ENCODE data around the gene PRICKLE1. TPM values are rescaled to one million over a fixed set of nuclear protein-coding genes. Genes with fewer than 3 reads are reported as not detected.

The PRICKLE1 gene
- total and polyA plus RNA-seq, 2 experiments from 2014 or later, result 7.7 to 51.7 TPM

DNA sequence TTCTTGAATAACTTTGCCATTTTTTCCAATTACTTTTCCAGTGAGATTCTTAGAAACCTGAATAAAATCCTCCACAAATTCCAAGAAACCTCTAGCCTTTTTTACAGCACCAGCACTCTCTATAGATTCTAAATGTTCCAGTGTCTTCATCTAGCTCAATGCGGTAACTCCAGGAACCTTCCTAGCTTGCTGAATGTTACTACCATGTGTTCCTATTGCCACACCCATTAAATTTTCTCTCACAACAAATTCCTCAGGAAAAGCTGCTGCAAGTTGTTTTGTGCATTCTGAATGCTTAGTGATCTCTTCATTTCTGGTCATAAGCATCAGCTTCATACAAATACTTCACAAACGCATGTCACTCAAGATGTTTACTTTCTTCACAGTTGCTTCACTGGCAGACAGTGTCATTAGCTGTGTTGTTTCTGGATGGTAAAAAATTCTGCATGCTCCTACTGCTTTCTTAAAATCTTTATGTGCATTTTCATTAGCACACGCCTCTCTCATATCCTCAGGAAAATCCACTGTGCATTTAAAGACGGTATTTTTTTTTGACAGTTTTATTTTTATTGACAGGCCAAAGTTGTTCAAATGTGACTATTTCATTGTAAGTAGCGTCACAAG, 156.9 kb downstream of the PRICKLE1 start (continued):
- TF ChIP-seq NANOG (IDR thresholded peaks at IDR 0.05; ENCODE audit: borderline replicate concordance), result no peak

DNA sequence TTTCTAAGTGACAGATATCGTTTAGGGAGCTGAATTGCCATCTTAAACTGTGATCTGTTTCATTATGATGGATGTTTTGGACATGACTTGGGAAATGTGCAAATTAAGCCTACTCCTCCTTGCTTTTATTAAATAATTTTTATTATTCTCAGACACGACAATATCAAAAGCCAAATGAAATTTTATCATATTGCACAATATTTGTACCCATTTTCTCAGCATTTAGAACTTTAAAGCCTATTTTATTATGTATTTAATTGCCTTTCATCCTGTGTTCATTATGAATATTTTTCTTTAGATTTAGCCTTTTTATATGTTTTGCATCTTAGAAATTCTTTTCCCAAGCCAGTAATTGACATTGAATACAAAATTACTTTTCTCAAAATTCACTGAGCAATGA, 160.7 kb downstream of the PRICKLE1 start:
- no peaks in the 10 kb centered on the region for H3K27me3 ChIP-seq (ENCODE audit: insufficient read depth)
- Mint-ChIP-seq H3K4me1 (peaks cover 23% of the 10 kb centered on the region), H3K27me3 (ENCODE audit: insufficient read depth, low read depth, poor library complexity) (peaks cover 2% of the 10 kb centered on the region), H3K9me3 (no peaks in the 10 kb centered on the region), H3K4me3 (no peak overlapping the region), H3K36me3 (ENCODE audit: low read depth) (peaks cover 11% of the 10 kb centered on the region; the same call in 2 of the 3 replicates), H3K27ac (no peak overlapping the region)
- H3K79me2 ChIP-seq (replicated peaks; ENCODE audit: insufficient read depth), result no peaks in the 10 kb centered on the region
- TF ChIP-seq JUNB (IDR thresholded peaks at IDR 0.05; ENCODE audit: unreplicated experiment) (no peak), ZNF114 (CRISPR knock-in tag; IDR thresholded peaks at IDR 0.05) (no peak), EZH2phosphoT487 (IDR thresholded peaks at IDR 0.05; ENCODE audit: unreplicated experiment) (no peak), STAT1 (IDR thresholded peaks at IDR 0.05; ENCODE audit: unreplicated experiment) (no peak), NANOG (IDR thresholded peaks at IDR 0.05; ENCODE audit: borderline replicate concordance) (no peak), EZH2 (IDR thresholded peaks at IDR 0.05; ENCODE audit: low read depth, unreplicated experiment) (no peak), POLR2AphosphoS5 (IDR thresholded peaks at IDR 0.05; ENCODE audit: low read depth) (no peak), ZNF331 (CRISPR knock-in tag; IDR thresholded peaks at IDR 0.05; ENCODE audit: low read depth) (no peak), CREB1 (CRISPR knock-in tag; IDR thresholded peaks at IDR 0.05; ENCODE audit: low read depth) (no peak)
- TF ChIP-seq, protein P1, sequence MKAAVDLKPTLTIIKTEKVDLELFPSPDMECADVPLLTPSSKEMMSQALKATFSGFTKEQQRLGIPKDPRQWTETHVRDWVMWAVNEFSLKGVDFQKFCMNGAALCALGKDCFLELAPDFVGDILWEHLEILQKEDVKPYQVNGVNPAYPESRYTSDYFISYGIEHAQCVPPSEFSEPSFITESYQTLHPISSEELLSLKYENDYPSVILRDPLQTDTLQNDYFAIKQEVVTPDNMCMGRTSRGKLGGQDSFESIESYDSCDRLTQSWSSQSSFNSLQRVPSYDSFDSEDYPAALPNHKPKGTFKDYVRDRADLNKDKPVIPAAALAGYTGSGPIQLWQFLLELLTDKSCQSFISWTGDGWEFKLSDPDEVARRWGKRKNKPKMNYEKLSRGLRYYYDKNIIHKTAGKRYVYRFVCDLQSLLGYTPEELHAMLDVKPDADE (IDR thresholded peaks at IDR 0.05), result no peak
- TF ChIP-seq, protein P2, sequence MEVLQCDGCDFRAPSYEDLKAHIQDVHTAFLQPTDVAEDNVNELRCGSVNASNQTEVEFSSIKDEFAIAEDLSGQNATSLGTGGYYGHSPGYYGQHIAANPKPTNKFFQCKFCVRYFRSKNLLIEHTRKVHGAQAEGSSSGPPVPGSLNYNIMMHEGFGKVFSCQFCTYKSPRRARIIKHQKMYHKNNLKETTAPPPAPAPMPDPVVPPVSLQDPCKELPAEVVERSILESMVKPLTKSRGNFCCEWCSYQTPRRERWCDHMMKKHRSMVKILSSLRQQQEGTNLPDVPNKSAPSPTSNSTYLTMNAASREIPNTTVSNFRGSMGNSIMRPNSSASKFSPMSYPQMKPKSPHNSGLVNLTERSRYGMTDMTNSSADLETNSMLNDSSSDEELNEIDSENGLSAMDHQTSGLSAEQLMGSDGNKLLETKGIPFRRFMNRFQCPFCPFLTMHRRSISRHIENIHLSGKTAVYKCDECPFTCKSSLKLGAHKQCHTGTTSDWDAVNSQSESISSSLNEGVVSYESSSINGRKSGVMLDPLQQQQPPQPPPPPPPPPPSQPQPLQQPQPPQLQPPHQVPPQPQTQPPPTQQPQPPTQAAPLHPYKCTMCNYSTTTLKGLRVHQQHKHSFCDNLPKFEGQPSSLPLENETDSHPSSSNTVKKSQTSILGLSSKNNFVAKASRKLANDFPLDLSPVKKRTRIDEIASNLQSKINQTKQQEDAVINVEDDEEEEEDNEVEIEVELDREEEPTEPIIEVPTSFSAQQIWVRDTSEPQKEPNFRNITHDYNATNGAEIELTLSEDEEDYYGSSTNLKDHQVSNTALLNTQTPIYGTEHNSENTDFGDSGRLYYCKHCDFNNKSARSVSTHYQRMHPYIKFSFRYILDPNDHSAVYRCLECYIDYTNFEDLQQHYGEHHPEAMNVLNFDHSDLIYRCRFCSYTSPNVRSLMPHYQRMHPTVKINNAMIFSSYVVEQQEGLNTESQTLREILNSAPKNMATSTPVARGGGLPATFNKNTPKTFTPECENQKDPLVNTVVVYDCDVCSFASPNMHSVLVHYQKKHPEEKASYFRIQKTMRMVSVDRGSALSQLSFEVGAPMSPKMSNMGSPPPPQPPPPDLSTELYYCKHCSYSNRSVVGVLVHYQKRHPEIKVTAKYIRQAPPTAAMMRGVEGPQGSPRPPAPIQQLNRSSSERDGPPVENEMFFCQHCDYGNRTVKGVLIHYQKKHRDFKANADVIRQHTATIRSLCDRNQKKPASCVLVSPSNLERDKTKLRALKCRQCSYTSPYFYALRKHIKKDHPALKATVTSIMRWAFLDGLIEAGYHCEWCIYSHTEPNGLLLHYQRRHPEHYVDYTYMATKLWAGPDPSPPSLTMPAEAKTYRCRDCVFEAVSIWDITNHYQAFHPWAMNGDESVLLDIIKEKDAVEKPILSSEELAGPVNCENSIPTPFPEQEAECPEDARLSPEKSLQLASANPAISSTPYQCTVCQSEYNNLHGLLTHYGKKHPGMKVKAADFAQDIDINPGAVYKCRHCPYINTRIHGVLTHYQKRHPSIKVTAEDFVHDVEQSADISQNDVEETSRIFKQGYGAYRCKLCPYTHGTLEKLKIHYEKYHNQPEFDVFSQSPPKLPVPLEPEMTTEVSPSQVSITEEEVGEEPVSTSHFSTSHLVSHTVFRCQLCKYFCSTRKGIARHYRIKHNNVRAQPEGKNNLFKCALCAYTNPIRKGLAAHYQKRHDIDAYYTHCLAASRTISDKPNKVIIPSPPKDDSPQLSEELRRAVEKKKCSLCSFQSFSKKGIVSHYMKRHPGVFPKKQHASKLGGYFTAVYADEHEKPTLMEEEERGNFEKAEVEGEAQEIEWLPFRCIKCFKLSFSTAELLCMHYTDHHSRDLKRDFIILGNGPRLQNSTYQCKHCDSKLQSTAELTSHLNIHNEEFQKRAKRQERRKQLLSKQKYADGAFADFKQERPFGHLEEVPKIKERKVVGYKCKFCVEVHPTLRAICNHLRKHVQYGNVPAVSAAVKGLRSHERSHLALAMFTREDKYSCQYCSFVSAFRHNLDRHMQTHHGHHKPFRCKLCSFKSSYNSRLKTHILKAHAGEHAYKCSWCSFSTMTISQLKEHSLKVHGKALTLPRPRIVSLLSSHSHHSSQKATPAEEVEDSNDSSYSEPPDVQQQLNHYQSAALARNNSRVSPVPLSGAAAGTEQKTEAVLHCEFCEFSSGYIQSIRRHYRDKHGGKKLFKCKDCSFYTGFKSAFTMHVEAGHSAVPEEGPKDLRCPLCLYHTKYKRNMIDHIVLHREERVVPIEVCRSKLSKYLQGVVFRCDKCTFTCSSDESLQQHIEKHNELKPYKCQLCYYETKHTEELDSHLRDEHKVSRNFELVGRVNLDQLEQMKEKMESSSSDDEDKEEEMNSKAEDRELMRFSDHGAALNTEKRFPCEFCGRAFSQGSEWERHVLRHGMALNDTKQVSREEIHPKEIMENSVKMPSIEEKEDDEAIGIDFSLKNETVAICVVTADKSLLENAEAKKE (CRISPR knock-in tag; IDR thresholded peaks at IDR 0.05), result no peak
- TF ChIP-seq, protein P3, sequence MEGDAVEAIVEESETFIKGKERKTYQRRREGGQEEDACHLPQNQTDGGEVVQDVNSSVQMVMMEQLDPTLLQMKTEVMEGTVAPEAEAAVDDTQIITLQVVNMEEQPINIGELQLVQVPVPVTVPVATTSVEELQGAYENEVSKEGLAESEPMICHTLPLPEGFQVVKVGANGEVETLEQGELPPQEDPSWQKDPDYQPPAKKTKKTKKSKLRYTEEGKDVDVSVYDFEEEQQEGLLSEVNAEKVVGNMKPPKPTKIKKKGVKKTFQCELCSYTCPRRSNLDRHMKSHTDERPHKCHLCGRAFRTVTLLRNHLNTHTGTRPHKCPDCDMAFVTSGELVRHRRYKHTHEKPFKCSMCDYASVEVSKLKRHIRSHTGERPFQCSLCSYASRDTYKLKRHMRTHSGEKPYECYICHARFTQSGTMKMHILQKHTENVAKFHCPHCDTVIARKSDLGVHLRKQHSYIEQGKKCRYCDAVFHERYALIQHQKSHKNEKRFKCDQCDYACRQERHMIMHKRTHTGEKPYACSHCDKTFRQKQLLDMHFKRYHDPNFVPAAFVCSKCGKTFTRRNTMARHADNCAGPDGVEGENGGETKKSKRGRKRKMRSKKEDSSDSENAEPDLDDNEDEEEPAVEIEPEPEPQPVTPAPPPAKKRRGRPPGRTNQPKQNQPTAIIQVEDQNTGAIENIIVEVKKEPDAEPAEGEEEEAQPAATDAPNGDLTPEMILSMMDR (conservative IDR thresholded peaks at IDR 0.05; ENCODE audit: low read depth in 2 of 2), result no peak
- TF ChIP-seq, protein P4, sequence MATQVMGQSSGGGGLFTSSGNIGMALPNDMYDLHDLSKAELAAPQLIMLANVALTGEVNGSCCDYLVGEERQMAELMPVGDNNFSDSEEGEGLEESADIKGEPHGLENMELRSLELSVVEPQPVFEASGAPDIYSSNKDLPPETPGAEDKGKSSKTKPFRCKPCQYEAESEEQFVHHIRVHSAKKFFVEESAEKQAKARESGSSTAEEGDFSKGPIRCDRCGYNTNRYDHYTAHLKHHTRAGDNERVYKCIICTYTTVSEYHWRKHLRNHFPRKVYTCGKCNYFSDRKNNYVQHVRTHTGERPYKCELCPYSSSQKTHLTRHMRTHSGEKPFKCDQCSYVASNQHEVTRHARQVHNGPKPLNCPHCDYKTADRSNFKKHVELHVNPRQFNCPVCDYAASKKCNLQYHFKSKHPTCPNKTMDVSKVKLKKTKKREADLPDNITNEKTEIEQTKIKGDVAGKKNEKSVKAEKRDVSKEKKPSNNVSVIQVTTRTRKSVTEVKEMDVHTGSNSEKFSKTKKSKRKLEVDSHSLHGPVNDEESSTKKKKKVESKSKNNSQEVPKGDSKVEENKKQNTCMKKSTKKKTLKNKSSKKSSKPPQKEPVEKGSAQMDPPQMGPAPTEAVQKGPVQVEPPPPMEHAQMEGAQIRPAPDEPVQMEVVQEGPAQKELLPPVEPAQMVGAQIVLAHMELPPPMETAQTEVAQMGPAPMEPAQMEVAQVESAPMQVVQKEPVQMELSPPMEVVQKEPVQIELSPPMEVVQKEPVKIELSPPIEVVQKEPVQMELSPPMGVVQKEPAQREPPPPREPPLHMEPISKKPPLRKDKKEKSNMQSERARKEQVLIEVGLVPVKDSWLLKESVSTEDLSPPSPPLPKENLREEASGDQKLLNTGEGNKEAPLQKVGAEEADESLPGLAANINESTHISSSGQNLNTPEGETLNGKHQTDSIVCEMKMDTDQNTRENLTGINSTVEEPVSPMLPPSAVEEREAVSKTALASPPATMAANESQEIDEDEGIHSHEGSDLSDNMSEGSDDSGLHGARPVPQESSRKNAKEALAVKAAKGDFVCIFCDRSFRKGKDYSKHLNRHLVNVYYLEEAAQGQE (IDR thresholded peaks at IDR 0.05; ENCODE audit: unreplicated experiment), result no peak
- H2AFZ ChIP-seq, result no peak overlapping the region
- H3K36me3 ChIP-seq (ENCODE audit: insufficient read depth), result no peaks in the 10 kb centered on the region
- no peak overlapping the region for H3K4me3 ChIP-seq
- H4K20me1 ChIP-seq (replicated peaks; ENCODE audit: insufficient read depth), result no peaks in the 10 kb centered on the region
- DNase-seq (ENCODE audit: low spot score) (no peak), ATAC-seq (no peak)
- no peaks in the 10 kb centered on the region for H3K9me2 ChIP-seq (ENCODE audit: insufficient read depth)
- H3K4me2 ChIP-seq, result no peak overlapping the region
- peaks cover 12% of the 10 kb centered on the region; the same call in 1 of the 2 replicates for H3K4me1 ChIP-seq (ENCODE audit: insufficient read depth)
- H3K27ac ChIP-seq (ENCODE audit: low read depth), result no peak overlapping the region
- H3F3A ChIP-seq (replicated peaks; ENCODE audit: low read depth), result no peaks in the 10 kb centered on the region
